ENCODE results near the gene KRT26. TPM values are rescaled to one million over a fixed set of nuclear protein-coding genes. Genes with fewer than 3 reads are reported as not detected.

KRT26 gene
- total and polyA plus RNA-seq, 2 of the 4 experiments (the other 2 are of a cell fraction): not detected

DNA sequence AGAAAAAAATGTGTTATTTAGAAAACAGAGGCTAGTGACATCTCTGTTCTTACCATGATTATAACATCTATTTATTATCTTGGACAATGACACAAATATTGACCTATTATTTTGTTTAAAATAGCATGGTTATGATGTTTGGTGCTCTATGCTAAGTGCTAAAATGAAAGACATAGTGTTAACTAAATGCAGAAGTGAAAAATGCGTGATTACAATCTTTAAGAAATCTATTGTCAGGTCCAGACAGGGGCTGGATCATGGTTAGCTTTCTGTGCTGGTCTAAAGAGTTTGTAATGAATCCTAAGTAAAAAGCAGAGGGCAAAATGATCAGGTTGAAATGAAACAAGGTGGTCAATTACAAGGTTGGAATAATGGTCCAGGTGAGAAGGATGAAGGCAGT, 28.4 kb upstream of the KRT26 start:
- H3K18ac ChIP-seq (ENCODE audit: low read depth, low read length): no peak overlapping the region
- H3K14ac ChIP-seq (replicated peaks; ENCODE audit: low read depth, low read length): no peak overlapping the region
- no peak overlapping the region for H3K4me3 ChIP-seq (ENCODE audit: insufficient read depth, low read depth, low read length)
- no peak overlapping the region for H3K4ac ChIP-seq (ENCODE audit: low read depth, low read length)
- TF ChIP-seq CHD1 (IDR thresholded peaks at IDR 0.05; ENCODE audit: low read depth, low read length): no peak
- TF ChIP-seq NFE2L2 (IDR thresholded peaks at IDR 0.05; ENCODE audit: low read depth, low read length): no peak
- TF ChIP-seq MAFK (IDR thresholded peaks at IDR 0.05; ENCODE audit: low read depth, low read length): no peak
- TF ChIP-seq RFX5 (IDR thresholded peaks at IDR 0.05; ENCODE audit: low read depth, low read length): no peak
- no peak for TF ChIP-seq RCOR1 (IDR thresholded peaks at IDR 0.05; ENCODE audit: insufficient replicate concordance, low read length)
- no peak for TF ChIP-seq RAD21 (IDR thresholded peaks at IDR 0.05; ENCODE audit: low read length)
- no peak for TF ChIP-seq BHLHE40 (IDR thresholded peaks at IDR 0.05; ENCODE audit: low read depth, low read length)
- no peak for TF ChIP-seq CEBPB (IDR thresholded peaks at IDR 0.05; ENCODE audit: low read depth, low read length)
- no peak overlapping the region for H3K4me2 ChIP-seq (ENCODE audit: low read depth, low read length)
- peaks cover 46% of the 10 kb centered on the region for H3K27me3 ChIP-seq (ENCODE audit: control insufficient read depth, insufficient read depth, low read length)
- dilution Hi-C loops (cut with HindIII; ENCODE audit: low sequenced_read_pairs, unreplicated experiment) (no loop called here), intact Hi-C loops (cut with micrococcal nuclease) (loop anchor here (5.0 kb wide), 1 partner anchor 847 kb away; no protein-coding TSS in a partner anchor), in situ Hi-C loops (cut with MboI; ENCODE audit: low sequenced_read_pairs) (loop anchor here (5.0 to 10.0 kb wide), 3 partner anchors 104 to 862 kb away; no protein-coding TSS in a partner anchor)
- H3K9me1 ChIP-seq (ENCODE audit: insufficient read depth, low read length): no peaks in the 10 kb centered on the region
- ATAC-seq (ENCODE audit: low read depth) (no peak), DNase-seq (no peak)
- H3K36me3 ChIP-seq (ENCODE audit: control insufficient read depth, insufficient read depth, low read length): no peaks in the 10 kb centered on the region
- H3K79me1 ChIP-seq (ENCODE audit: low read depth in 1 of 2, low read length in 2 of 2): no peaks in the 10 kb centered on the region
- ChIA-PET POLR2A (ENCODE audit: unreplicated experiment) (no interaction called here), CTCF (no interaction called here)
- no CpG with 5 or more reads among the region's 1 CpG for WGBS, 2 experiments (ENCODE audit: extremely low coverage in 2 of 2, insufficient read length in 1 of 2)
- no peak overlapping the region for H2BK5ac ChIP-seq (ENCODE audit: low read depth, low read length, poor library complexity, severe bottlenecking)
- no peak overlapping the region for H2AK5ac ChIP-seq (ENCODE audit: low read depth, low read length)
- H3K56ac ChIP-seq (ENCODE audit: extremely low read depth, insufficient read depth, low read length): no peak overlapping the region
- no peak overlapping the region for H3K27ac ChIP-seq (ENCODE audit: insufficient read depth, low read length)
- BruUV-seq (replicated peaks): no TSS peak
- H4K91ac ChIP-seq (ENCODE audit: insufficient read depth, low read depth, low read length): no peak overlapping the region
- H2BK15ac ChIP-seq (ENCODE audit: low read depth, low read length): no peak overlapping the region
- no peak overlapping the region for H4K8ac ChIP-seq (ENCODE audit: low read depth in 2 of 2, low read length in 2 of 2)
- no peak overlapping the region for H3K23ac ChIP-seq (ENCODE audit: low read depth, low read length)
- no peaks in the 10 kb centered on the region for H4K20me1 ChIP-seq (ENCODE audit: insufficient read depth, low read length)
- H2AFZ ChIP-seq (replicated peaks; ENCODE audit: low read length, poor library complexity): no peak overlapping the region
- H3K9me3 ChIP-seq (ENCODE audit: control insufficient read depth, insufficient read depth, low read length): no peaks in the 10 kb centered on the region
- no peak overlapping the region for H3K9ac ChIP-seq (ENCODE audit: low read depth, low read length)
- H2BK20ac ChIP-seq (ENCODE audit: low read depth, low read length): no peak overlapping the region
- H3K4me1 ChIP-seq (ENCODE audit: control insufficient read depth, insufficient read depth, low read length): no peaks in the 10 kb centered on the region
- H4K5ac ChIP-seq (ENCODE audit: low read depth, low read length): no peak overlapping the region
- H2BK120ac ChIP-seq (ENCODE audit: low read depth, low read length): no peak overlapping the region
- no peak overlapping the region for H2AK9ac ChIP-seq (replicated peaks; ENCODE audit: low read depth, low read length, poor library complexity)
